GM12878 (cell line): ENCODE measurements around the gene SERPINI1.

ENCODE experiments used
- HDAC2 ChIP-seq: fragments of 200-600 bp; sonication (generic); IDR thresholded peaks from 2 replicates; pipeline ENCODE4 v1.6.1; 2017
- TF ChIP-seq, protein P1 (sequence below), 3 experiments: IDR thresholded peaks in 2 of 3; conservative IDR thresholded peaks in 1 of 3; 2 replicates each; pipeline ENCODE4 v1.5.1; 2011; ENCODE audit warnings: low read depth in 3 of 3, low read length in 3 of 3, mild to moderate bottlenecking in 3 of 3, control low read depth in 2 of 3, moderate library complexity in 2 of 3, inconsistent platforms in 1 of 3, mixed read lengths in 1 of 3; ENCODE audit not compliant: control insufficient read depth in 2 of 3, insufficient read depth in 1 of 3; ENCODE audit errors: extremely low read depth in 1 of 3

DNA sequence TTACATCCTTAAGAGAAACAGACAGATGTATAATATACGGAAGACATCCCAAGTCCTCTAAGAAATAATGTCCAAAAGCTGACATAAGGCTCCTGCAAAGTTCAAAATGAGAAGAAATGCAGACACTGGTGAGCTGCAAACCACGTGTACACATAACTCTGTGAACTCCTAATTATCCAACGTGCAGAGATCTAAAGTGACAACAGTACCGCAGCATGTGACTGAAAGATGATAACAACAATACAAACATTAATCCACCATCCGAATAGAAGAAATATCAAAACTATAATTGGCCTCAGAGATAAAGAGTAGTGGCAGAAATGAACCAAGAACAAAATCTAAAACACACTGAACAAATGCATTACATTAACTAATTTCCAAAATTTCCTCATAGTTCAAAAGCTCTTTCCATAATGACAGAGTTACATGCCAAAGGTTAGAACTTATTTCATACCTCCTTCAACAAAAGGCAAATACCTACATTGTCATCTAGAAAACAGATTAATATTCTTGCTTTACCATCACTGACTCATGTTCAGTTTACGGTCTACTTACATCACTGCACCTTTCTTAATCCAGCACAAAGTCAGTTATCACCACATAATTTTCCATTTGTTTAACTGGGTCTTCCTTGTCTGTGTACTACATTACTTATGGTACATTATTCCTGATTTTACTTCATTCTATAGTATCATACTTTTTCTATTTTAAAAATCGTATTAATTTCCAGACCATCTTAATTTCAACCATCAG lies 3.0 kb upstream of the SERPINI1 start:
- TF ChIP-seq HDAC2, result no peak
- TF ChIP-seq, protein P1, sequence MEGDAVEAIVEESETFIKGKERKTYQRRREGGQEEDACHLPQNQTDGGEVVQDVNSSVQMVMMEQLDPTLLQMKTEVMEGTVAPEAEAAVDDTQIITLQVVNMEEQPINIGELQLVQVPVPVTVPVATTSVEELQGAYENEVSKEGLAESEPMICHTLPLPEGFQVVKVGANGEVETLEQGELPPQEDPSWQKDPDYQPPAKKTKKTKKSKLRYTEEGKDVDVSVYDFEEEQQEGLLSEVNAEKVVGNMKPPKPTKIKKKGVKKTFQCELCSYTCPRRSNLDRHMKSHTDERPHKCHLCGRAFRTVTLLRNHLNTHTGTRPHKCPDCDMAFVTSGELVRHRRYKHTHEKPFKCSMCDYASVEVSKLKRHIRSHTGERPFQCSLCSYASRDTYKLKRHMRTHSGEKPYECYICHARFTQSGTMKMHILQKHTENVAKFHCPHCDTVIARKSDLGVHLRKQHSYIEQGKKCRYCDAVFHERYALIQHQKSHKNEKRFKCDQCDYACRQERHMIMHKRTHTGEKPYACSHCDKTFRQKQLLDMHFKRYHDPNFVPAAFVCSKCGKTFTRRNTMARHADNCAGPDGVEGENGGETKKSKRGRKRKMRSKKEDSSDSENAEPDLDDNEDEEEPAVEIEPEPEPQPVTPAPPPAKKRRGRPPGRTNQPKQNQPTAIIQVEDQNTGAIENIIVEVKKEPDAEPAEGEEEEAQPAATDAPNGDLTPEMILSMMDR (IDR thresholded peaks at IDR 0.05 in 2 of 3, conservative IDR thresholded peaks at IDR 0.05 in 1 of 3; ENCODE audit: control insufficient read depth in 2 of 3, extremely low read depth in 1 of 3, insufficient read depth in 1 of 3, low read depth in 3 of 3, low read length in 3 of 3), result no peak
